Glomerular visceral epithelial cell (primary cell): ENCODE measurements around the gene IGSF9.

ENCODE experiments used
- DNase-seq: peaks from one replicate; pipeline ENCODE4 v3.0.0-alpha.2; 2016; ENCODE audit errors: extremely low spot score

Gene IGSF9

GRCh38 chr1:159972443-159973205 is 27.2 kb upstream of the IGSF9 start:
- no peak for DNase-seq

- DNase-seq = no peak
Observed at GRCh38 chr1:159970932-159971342, 25.5 kb upstream of the IGSF9 start.

- no peak for DNase-seq
Observed at GRCh38 chr1:159968901-159969300, 23.5 kb upstream of the IGSF9 start.

- no peak for DNase-seq
Observed at GRCh38 chr1:159965263-159965662, 19.9 kb upstream of the IGSF9 start.

- no peak for DNase-seq
Observed at GRCh38 chr1:159964144-159964543, 18.7 kb upstream of the IGSF9 start.

- no peak for DNase-seq
Observed at GRCh38 chr1:159962176-159962575, 16.8 kb upstream of the IGSF9 start.

GRCh38 chr1:159961636-159962035 is 16.2 kb upstream of the IGSF9 start:
- no peak for DNase-seq

GRCh38 chr1:159960721-159961381 is 15.4 kb upstream of the IGSF9 start:
- no peak for DNase-seq

GRCh38 chr1:159959451-159959850 is 14.0 kb upstream of the IGSF9 start:
- peak; percentile 25 for DNase-seq

GRCh38 chr1:159958719-159959380 is 13.4 kb upstream of the IGSF9 start:
- DNase-seq = no peak

GRCh38 chr1:159957824-159958268 is 12.4 kb upstream of the IGSF9 start:
- DNase-seq = no peak

- DNase-seq = no peak
Observed at GRCh38 chr1:159955456-159955855, 10.0 kb upstream of the IGSF9 start.

- no peak for DNase-seq
Observed at GRCh38 chr1:159953536-159954515, 8.4 kb upstream of the IGSF9 start, which contains the start of gene SLAMF9. Gene SLAMF9, minus strand, starts transcription at chr1:159954237. Its CDS starts 100 bp downstream, at chr1:159954137.

GRCh38 chr1:159952932-159953331 is 7.5 kb upstream of the IGSF9 start:
- DNase-seq = no peak

GRCh38 chr1:159951551-159951950 is 6.1 kb upstream of the IGSF9 start:
- no peak for DNase-seq

GRCh38 chr1:159951016-159951415 is 5.6 kb upstream of the IGSF9 start:
- DNase-seq = no peak

- no peak for DNase-seq
Observed at GRCh38 chr1:159949981-159950381, 4.6 kb upstream of the IGSF9 start.

- no peak for DNase-seq
Observed at GRCh38 chr1:159949123-159949522, 3.7 kb upstream of the IGSF9 start.

- DNase-seq = no peak
Observed at GRCh38 chr1:159947942-159948341, 2.5 kb upstream of the IGSF9 start.

- no peak for DNase-seq
Observed at GRCh38 chr1:159946242-159947187, 1.1 kb upstream of the IGSF9 start.
